GM19328 (cell line): ENCODE data around the gene EFTUD2.

Experiments used
- ATAC-seq: cut with Tn5 transposase; IDR thresholded peaks from one replicate; pipeline ENCODE4 v1.9.1; 2021; ENCODE audit warnings: mild to moderate bottlenecking, moderate library complexity; ENCODE audit not compliant: unreplicated experiment

Gene EFTUD2

DNA sequence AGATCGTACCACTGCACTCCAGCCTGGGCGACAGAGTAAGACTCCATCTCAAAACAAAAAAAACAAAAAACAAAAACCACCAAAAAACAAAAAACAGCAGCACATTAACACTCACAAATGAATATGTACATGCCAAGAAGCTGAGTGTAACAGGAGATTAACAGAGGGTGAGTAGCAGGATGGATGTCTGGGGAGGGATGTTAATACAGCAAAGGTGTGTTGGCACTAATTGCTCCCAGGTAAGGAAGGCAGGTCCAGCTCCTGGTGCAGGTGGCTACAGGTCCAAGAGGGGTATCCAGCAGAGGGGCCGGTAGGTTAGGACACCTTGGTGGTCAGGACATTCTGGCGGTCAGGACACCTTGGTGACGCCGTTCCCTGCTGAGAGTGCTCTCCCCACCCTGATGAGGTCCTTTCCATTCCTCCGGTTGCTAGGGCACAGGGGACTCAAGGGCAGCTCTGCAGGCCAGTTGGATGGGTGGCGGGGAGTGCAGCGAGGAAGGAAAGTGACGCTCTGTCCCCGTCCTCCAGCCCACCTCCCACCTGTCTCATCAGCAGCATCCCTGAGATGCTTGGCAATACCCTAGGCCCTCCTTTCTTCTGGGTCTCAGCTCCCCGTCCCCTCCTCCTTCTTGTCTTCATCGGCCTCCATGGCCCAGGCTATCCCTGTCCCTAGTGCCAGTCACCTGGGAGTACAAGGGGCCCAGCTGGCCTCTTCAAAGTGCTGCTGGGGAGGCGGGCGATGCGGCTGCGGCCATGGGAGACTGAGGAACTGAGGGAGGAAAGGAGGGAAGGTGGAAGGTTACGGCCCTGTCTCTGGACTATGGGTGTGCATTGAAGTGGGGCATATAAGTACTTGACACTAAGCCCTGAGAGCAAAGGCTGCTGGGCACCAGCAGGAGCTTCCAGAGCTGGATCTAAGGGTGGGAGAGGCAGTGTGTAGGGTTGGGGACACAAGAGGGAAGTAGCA, 26.8 kb upstream of the EFTUD2 start:
- no peak for ATAC-seq

DNA sequence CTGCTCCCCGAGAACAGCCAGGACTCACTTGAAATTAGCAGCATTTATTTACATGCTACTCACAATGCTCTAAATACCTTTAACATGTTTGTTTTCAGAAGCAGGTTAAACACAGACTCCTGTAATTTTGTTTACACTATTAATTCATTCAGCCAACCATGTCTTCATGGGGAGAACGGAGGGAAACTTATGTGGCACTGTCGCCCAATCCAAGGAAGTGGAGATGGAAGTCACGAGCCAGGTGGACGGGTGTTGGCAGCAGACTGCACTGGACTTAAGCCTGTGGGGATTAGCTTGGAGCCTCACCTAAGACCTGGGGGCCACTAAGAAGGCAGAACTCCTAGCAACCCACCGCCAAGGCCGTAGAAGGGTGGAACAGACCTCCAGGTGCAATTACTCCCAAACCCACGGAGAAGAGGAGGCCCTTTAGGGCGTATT, 24.9 kb upstream of the EFTUD2 start:
- ATAC-seq: no peak

DNA sequence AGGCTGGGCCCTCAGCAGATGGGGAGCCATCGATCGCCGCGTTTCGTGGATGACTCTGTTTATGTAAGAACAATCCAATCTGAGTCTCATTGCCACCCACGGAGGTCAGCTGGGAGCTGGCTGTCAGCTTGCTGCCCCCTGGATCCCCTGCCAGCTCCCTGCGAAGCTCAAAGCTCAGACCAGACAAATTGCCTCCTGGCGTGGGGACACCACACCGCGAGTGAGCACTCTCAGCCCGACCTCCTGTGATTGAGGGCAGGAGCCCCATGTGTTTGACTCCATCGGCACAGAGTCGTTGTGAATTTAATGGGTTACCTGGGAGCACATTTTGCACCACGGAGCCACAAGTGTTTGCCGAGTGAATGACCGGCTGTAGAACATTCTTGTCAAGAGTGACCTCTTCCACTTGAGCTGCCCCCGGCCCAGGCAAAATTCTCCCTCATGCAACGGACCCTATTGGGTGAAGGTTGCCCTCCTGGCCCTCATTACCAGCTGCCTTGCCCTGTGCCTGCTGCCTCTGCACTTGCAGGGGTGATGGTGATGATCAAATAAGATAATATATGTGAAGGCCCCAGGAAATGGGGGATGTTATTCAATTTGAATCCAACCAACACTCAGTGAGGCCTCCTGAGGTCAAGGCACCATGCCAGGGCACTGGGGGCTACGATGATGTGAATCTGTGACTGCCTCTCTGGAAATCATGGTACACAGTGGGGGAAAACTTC, 23.7 kb upstream of the EFTUD2 start:
- no peak for ATAC-seq

DNA sequence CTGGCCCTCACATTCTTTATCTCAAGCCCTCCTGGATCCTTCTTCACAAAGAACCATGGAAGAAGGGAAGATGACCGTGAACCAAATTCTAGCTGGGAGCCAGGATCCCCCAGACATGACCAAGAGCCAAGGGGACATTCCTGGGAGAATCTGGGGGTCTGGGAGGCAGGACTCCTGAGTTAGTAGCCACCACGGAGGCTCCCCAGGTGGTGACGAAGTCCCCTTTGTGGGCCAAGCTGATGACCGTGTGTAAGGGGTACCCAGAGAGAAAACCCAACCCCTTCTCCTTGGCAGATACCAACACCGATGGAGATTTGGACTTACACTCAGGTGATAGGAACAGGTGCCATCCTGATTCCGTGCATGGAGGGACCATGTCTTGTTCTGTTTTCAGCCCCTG, 22.9 kb upstream of the EFTUD2 start:
- ATAC-seq: no peak

DNA sequence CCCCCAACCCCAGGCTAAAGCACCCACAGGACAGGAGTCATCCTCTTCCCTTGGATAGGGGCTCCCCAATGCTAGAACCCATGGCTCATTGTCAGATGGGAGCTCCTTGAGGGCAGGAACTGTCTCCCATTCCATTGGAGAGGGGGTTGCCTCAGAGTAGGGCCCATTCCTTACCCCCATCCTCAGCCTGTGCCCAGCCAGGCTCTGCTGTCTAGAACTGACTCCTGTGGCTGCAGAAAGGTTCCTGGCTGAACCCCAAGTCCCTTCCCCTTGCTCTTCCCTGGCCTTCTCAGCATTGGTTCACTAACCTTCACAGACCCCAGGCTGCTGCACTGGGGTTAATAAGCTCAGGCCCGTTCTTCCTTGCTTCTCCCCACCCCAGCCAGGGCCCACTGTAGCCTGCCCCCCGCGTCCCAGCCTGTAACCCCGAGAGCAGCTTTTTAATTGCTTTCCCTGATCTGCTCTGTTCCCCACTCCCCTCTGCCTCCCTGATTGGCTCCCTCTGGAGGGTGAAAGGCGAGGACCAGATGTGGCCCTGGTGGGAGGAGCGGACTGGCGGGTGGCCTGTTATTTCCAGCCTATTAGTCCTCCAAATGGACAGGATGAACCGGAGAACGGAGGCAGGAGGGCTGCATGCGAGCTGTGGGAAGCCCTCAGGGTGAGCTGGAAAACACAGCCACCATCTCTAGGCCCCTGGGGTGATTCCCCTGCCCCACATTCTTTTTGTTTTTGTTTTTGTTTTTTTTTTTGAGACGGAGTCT, 22.1 kb upstream of the EFTUD2 start:
- ATAC-seq: no peak

DNA sequence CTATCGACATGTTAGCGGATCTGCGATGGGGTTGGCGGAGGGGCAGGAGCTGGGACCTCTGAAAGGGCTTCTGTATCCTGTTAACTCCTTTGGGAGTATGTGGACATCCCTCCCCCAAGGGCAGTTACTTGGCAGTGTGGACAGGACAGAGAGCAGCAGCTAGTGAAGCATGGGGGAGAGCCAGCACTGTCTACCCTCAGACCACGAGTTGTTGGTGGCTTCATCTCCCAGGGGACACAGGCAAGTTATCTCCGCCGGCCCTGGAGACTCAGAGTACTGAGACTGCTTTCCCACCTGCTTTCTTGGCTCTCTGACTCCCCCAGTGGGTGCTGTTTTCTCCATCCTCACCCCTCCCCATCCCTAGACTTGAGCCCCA, 21.3 kb upstream of the EFTUD2 start:
- no peak for ATAC-seq

DNA sequence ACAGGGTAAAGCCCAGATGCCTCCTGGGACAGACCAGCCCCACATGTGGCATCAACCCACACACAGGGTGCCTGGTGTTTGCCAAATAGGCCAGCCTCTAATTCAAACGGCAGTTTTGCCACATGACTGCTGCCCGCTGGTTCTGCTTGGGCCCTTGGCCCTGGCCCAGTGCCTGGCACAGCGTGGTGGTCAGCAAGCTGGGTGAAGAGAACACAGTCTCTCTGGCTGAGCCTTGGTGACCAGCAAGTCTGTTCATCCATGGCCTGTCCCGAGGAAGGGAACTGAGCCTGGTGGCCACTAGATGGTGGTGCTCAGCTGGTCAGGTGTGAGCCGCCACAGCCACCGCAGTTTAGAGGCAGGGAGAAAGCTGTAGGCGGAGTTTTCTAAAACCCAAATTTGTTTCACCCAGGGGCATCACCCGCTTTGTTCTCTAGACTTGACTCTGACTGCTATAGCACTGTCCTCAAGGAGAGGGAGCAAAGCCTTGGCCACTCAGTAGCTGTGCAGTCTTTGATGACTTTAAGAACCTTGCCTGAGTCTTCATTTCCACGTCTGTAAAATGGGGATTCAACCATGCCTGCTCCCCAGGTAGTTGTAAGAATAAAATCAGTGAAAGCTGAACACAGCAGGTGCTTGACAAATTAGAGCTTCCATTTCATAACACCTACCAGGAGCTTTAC, 20.8 kb upstream of the EFTUD2 start:
- ATAC-seq: no peak

DNA sequence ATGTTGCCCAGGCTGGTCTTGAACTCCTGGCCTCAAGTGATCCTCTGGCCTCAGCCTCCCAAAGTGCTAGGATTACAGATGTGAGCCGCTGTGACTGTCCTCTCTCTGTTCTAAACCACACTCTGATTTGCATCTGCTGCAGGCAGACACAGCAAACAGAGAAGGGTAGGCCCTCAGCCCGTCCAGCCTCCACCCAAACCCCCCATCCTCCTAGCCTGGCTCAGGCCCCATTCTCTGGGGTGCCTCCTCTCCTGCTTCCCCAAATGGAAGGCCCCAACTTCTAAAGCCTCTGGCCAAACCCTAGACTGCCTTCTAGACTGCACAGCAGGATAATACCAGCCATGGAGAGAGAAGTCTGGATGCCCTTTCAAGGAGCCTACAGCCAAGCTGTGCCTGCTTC, 20.2 kb upstream of the EFTUD2 start:
- ATAC-seq: no peak

DNA sequence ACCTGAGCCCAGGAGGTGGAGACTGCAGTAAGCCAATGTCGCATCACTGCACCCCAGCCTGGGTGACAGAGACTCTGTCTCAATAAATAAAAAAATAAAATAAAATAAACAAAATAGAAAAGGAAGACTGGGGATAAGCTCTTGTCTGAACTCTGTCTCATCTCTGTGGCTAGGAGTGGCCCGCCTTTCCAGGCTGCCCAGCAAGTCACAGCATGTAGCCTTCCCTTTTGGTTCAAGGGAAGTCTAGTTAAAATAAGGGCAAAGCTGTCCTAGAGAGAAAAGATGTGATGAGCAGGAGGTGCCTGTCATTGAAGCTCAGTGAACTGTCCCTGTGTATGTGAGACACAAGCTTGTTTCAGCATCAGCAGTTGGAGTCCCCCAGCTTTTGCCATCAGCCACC, 18.8 kb upstream of the EFTUD2 start:
- ATAC-seq: no peak

DNA sequence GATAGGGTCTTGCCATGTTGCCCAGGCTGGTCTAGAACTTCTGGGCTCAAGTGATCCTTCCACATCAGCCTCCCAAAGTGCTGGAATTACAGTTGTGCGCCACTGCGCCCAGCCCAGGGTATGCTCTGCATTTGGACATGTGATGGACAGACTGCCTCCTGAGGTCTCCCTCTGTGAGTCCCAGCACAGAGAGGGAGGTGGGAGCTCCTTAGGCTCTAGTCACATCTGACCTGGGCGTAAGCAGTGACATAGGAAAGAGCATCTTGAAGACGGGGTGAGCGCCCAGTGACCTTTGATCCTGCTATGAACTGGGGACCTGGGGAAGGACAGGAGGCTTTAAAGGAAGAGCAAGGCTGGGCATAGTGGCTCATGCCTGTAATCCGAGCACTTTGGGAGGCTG, 18.2 kb upstream of the EFTUD2 start:
- ATAC-seq: no peak

DNA sequence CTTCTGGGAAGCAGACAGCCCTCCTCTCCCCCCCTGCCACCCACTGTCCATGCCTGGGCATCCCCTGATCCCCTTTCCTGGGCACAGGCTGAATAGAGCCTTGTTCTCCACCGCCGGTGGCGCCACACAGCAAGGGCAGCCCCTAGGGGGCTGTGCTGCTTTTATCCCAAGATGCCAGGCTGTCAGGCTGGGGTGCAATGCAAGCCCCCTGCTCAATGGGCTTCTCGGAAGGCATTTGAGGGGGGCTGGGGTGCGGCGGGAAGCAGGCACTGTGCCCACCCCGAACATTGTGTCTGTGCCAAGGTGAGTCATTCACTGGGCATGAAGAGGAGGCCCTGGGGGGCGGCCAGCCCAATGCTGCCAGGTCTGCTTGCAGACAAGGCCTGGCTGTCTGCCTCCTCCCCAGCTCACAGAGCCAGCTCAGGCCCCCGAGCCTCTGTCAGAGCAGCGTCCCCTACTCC, 17.6 kb upstream of the EFTUD2 start:
- no peak for ATAC-seq

DNA sequence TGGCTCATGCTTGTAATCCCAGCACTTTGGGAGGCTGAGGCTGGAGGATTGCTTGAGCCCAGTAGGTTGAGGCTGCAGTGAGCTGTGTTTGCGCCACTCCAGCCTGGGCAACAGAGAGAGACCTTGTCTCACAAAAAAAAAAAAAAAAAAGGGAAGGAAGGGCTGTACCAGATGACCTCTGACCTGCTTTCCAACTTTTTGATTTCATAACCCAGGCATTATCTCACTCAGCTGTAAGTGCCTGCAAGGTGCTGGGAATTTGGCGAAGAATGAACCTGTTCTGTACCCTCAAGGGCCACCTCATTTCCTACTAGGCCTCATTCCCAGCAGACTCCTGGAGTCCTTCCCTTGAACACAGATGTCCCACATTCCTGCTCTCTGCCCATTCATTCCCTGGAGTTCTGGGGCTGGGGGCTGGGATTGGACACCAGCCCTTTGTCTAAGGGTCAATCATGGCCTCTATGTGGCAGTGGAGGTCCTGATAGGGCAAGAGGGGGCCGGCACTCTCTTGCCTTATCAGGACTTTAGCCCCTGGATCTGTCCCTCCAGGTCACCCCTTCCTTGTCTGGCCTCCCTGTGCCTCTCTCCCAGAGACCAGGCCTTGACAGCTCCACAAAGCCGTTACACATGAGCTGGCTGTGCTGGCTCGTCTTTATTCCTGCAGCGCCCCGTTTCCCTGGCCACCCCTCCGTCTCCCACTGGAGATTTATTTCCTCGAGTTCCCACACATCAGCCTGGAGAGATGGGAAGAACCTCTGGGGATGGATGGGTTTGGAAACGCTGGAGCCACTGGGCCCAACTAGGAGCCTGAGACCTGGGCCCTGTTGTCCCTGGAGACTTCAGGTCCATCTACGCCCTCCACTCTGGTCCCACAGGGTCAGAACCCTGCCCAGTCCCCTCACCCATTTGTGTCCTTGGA, 16.9 kb upstream of the EFTUD2 start:
- ATAC-seq: no peak

DNA sequence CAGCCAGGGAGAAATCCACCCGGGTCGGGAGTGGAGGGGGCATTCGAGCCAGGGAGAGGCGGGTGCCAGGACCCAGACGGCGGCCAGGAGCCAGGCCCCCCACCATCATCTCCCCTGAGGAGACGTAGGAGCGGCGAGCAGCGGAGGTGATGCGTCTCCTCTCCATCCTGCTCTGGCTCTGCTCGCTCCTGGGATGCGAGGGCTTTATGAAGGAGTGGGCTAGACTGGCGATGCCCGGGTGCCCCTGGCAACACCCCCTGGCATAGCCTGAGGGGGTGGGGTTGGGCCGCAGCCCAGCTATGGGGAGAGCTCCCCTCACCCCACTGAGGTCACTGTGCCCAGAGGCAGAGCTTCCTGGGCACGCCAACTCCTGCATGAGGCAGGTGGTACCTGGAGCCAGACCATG, 16.1 kb upstream of the EFTUD2 start, which contains the start of gene GFAP:
Gene GFAP (minus strand): TSS at position 180 of the 406 bp plus-strand sequence. CDS start 14 bp downstream, at position 166.
- ATAC-seq: no peak

DNA sequence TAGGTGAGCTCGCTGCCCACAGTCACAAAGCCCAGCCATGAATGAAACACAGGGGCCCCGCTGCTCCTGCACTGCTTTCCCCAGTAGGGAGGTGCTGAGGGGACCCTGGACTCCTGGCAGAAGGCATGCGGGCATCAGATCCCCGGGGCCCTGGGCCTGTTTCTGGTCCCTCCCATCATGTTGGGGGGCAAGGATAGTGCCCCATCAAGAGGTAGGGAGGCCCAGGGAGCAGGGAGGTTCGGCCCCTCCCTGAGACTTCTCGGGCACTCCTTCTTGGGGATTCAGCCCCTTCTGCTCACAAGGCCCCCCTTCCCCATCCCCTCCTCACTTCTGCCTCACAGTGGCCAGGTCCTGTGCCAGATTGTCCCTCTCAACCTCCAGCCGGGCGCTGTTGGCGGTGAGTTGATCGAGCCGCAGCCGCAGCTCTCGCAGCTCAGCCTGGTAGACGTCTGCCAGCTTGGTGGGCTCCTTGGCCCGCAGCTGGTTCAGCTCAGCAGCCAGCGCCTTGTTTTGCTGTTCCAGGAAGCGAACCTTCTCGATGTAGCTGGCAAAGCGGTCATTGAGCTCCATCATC, 15.5 kb upstream of the EFTUD2 start:
- no peak for ATAC-seq

DNA sequence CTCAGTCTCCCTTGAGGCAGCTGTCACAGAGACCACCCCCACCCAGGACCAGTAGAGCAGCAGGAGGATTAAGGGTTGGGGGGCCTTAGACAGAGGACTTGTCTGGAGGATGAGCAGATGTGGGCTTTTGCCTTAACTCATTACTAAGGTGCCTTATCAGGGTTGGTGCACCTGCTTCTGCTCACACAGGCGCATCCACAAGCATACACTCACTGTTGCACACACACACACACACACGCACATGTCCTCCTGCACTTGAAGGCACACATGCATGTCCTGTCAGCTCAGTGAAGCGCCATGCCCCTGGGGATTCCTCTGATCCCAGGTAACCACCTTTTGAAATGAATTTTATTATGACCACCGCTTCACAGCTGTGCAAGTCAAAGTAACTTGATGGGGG, 14.9 kb upstream of the EFTUD2 start:
- no peak for ATAC-seq

DNA sequence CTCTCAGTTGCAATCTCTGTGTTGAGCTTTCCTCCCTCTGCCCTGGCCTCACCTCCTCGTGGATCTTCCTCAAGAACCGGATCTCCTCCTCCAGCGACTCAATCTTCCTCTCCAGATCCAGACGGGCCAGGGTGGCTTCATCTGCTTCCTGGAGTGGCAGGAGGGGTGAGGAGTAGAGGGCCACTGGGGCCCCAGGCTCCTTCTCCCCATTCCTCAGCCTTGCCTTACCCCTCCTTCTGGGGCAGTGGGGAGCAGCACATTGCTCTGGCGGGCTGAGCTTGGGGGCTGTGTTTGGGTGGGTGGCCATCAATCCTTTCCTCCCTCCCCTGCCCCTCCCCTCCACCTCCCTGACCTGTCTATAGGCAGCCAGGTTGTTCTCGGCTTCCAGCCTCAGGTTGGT, 14.4 kb upstream of the EFTUD2 start:
- no peak for ATAC-seq

DNA sequence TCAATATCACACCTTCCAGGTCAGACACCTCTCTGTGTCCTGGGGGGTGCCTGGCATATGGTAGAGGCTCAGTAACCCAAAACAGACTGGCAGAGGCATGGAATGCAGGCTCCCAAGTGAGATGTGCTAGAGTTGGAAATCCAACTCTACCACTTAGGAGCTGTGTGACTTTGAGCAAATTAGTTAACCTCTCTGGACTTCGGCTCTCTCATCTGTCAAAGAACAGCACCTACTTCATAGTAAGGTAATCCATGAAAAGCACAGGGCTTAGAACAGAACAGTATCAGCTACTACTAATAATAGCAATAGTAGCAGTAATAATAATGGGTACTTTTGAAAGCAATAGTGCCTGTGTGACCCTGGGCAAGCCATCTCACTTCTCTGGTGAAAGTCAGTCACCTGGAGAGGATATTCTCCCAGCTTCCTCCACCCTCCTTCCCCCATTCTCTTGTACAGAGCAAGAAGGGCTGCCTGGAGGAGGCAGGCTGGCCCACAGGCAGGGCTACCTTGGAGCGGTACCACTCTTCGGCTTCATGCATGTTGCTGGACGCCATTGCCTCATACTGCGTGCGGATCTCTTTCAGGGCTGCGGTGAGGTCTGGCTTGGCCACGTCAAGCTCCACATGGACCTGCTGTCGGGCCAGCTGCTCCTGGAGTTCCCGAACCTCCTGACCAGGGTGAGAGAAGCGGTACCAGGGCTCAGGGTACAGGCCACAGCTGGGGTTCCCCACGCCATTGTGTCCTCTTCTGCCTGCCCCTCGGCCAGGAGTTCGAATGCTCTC, 13.7 kb upstream of the EFTUD2 start:
- no peak for ATAC-seq
